Stimulated activated CD8-positive, alpha-beta memory T cell treated with anti-CD3 and anti-CD28 coated beads, Interleukin-4, amount 100 ng/mL, for 24 hours (primary cell): ENCODE measurements around the gene MAPK12.
"Not testable (repeated sequence)": the region's sequence is repeated elsewhere in the genome, so short reads cannot be mapped to it uniquely, and the experiment has no call there.

ENCODE experiments used
- DNase-seq: peaks from one replicate; pipeline ENCODE4 v3.0.0-alpha.2; 2020; ENCODE audit warnings: low read depth

Gene MAPK12

DNA sequence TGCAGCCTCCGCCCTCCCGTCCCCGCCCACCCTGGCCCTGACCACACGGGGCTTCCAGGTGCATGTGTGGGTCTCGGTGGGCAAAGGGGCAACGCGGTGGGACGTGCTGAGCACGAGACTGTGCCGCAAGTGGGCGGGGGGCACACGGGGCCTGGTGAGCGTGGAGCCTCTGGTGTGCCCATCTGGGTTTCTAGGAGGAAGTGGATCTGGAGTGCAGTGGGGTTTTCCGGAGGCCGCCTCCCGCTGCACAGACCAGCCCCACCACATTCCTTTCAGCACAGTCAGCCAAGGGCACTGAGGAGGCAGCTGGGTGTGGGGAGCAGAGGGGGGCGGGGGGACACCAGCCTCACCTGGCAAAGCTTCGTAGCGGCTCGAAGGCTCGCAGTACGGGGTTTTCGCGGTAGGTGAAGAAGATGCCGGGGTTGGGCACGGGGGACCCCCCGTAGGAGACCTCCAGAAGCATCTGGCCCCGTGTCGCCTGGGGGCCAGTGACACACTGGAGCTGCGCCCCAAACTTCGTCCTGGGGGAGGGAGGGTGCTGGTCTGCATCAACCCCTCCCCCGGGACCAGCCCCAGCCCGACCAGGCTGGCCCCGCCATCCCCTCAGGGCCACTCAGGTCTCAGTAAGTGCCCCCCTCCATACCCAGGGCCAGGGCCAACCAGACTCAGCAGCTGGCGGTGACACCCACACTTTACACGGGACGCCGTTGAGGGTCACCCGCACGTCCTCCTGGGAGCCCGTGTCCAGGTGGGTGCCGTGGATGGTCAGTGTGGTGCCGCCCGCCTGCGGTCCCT lies 21.1 kb upstream of the MAPK12 start:
- no peak for DNase-seq

DNA sequence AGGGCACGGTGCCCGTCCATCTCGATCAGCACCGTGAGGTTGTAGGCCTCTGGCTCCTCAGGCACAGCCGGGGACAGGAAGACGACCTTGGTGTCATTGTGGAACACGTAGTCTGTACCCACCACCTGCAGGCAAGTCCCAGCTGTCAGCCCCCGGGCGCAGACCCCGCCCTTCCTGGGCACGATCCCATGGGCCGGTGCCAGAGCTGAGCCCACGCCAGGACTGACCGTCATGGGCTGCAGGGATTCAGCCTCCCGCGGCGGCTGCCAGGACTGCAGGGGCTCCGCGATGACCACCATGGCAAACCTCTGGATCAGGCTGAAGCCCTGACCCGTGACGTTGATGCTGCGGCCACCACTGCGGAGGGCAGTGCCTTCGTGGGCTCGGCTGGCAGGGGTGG lies 20.5 kb upstream of the MAPK12 start:
- no peak for DNase-seq

DNA sequence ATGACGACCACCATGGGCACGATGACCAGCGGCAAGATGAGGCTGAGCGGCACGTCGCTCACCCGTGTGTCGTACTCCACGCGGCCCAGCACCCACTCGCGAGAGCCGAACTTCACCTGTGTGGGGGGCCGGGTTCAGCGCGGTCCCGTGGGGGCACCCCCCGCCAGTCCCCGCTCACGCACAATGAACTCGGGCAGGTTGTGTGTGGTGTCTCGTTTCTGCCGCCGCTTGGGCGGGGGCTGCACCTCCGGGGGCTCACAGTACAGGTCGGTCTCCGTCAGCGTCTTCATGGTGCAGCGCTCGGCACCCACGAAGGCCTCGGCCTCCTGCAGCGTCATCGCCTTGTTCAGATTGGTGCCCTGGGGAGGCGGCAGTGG lies 19.9 kb upstream of the MAPK12 start:
- no peak for DNase-seq

DNA sequence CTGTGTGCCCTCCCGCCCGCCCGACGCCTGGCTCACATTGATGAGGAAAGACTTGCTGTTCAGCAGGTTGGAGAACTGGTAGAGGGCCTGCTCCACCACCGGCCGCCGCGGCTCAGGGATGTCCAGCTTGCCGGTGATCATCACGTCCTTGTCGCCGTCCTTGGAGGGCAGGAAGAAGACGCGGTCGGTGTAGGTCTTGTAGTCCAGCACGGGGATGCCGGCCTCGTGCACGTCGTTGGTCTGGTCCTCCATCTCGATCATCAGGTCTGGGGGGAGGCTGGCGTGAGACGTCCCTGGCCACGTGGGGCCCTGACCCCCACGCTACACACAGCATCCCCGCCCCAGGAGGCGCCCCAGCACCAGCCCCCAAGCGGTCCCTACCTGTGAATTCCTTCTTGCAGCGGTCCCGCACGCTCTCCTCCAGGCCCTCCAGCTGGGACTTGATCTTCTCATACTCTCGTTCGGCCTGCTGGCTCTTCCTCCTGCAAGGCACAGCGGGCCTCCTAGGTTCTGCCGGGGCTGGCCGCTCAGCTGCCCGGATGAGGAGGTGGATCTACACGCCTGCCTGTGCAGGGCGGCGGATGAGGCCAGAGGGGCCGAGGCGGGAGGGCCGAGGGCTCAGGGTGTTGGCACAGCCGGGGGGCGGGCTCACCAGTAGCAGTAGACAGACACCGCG lies 19.4 kb upstream of the MAPK12 start:
- no peak for DNase-seq

DNA sequence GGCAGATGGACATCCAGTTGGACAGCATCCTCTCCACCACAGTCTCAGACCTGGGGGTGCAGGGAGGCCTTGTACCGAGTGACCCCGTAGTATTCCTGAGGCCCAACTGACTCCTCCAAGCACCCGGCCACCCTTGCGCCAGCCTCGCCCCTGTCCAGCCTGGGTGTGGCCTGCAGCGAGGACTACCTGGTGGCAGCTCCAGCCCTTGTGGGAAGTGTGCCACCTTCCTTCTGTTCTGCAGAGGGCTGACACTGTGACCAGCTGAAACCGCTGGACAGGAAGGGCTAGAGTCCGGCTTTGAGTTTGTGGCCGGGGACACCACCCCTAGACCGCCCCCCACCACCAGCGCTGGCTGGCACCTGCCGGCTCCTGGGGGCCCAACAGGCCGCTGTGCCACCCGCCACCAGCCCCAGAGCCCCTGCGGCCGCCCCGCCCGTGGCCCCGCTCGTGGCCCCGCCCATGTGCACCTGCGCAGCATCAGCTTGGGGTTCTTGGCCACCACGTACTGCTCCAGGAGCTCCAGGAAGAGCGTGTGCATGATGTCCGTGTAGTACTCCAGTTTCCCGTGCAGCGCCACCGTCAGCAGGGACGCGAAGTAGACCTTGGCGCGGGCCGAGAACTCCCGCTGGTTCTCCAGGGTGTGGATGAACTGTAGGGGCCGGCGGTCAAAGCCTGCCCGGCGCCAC lies 18.7 kb upstream of the MAPK12 start:
- no peak for DNase-seq

DNA sequence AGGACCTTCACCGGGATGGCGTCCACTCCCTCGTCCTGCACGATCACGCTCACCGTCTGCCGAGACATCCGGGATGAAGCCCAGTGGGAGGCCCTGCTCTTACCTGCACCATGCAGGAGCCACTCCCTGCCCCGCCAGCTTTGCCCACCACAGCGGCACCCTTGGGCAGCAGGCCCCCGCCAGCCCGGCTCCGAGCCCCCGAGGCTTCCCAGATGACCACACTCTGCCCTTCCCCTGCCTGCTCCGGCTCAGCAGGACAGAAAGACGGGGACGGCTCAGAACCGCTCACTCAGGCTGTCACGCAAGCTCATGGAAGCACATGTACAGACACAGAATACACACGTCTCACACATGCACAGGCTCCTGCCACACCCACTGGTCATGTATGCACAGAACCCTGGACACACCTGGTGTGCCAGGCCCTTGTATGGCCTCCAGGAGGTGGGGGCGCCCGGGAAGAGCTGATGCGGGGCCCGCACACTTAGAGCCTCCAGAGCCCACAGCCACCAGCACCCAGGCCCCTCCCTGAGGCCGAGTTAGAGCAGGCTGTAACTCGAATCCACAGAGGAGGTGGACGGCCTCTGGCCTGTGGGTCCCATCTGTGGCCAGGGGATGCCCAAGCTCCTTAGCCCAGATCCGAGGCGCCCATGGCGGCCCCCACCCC lies 17.6 kb upstream of the MAPK12 start:
- DNase-seq: no peak

DNA sequence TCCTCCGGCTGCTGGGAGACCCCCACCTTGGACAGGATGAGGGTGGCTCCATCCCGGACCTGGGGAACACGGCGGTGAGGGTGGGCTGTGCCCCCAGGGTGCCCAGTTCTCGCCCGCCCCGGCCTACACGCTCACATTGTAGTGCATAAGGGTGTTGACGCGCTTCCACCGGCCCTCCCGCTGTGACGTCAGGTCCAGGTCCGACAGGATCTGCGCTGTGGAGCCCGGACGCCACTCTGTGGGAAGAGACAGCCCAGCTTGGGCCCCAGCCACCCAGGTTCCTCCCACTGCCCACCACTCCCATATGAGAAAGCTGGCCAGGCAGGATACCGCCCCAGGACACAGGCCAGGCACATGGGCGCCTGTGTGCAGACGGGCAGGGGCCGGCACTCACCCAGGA lies 17.0 kb upstream of the MAPK12 start:
- DNase-seq: no peak

DNA sequence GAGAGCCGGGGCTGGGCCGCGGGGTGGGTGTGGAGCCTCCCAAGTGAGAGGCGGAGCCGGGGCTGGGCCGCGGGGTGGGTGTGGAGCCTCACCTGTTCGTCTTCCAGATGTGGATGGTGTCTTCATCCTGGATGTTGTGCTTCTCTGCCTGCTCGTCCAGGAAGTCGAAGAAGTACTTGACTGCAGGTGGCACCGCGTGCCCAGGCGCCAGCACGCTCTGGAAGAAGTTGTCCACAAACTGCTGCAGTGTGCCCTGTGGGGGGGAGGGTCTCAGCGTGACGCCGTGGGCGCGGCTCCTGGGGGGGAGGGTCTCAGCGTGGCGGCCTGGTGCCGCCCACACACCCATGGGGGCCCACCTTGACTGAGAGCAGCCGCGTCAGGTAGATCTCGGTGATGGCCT lies 16.3 kb upstream of the MAPK12 start:
- DNase-seq: no peak

DNA sequence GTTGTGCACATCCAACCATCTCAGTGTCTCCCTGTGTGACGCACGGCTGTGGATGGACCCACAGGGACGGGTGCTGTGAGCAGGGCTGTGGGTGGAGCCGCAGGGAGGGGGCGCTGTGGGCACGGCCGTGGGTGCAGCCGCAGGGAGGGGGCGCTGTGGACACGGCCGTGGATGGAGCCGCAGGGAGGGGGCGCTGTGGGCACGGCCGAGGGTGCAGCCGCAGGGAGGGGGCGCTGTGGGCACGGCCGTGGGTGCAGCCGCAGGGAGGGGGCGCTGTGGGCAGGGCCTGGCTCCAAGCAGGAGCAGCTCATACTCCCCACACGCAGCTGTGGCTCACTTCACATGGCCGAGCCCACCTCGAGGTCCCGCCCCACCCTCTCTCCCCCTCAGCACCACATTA lies 14.7 kb upstream of the MAPK12 start:
- DNase-seq: no peak

DNA sequence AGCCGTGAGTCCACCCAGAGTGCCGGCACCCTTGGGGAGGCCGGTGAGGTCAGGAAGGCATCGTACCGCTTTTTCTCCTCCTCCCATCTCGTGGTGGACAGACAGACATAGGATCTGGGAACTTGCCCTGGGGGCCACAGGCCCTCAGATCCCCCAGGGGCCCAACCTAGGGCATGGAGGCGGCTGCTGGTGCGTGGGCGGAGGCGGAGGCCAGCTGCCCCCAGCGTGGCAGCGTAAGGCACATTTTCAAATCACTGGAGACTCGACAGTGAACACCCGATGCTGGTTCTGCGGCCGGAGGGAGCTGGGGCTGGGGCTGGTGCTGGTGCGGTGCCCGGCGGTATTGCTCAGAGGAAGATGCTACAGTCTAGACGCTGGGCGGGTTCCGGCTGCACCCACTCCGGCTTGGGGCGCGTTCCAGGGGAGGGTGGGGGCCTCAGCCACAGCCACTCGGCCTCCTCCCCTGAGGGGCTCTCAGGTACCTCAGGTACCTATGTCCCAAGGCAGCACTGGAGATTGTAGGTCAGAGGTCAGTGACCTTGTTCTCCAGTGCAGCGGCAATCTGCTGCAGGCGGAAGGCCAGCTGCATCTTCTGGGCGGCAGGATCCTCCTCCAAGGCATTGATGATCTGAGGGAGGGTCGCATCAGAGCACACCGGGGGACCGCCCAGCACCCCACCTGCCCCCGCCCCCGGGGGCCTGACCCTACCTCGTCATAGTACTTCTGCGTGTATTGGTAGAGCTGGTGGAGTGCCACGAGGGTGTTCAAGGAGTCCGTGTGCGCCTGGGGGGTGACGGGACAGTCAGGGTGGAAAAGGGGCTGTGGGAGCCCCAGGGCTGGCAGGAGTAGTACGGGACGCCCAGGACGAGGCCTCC lies 13.9 kb upstream of the MAPK12 start:
- DNase-seq: no peak

DNA sequence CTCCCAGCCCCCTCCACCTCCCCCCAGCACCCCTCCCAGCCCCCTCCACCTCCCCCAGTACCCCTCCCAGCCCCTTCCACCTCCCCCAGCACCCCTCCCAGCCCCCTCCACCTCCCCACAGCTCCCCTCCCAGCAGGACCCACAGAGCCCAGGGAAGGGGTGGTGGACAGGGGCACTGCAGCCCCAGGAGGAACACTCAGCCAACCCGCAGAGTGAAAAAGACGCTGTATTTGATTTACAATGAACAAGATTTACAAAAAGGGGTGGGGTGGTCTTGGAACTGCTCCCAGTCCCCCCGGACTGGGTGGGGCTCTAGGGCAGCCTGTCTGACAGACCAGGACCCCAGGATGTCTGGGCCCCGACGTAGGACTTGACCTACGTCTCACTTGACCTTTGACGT lies 13.3 kb upstream of the MAPK12 start:
- DNase-seq: no peak

DNA sequence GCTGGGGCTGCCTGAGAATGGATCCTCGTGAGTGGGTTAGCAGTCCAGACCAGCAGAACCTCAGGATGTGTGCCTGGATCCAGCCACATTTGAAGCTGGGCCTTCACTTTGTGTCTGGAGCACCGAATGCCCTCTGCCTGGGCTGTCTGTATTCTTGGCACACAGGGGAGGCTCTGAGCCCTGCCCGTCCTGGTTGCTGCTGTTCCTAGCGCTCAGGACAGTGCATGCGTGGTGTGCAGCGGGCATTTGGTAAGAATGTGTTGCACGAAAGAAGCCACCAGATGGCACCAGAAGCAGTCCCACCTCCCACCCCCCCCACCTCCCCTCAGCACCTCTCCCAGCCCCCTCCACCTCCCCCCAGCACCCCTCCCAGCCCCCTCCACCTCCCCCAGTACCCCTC lies 12.8 kb upstream of the MAPK12 start:
- DNase-seq: peak; percentile 19

DNA sequence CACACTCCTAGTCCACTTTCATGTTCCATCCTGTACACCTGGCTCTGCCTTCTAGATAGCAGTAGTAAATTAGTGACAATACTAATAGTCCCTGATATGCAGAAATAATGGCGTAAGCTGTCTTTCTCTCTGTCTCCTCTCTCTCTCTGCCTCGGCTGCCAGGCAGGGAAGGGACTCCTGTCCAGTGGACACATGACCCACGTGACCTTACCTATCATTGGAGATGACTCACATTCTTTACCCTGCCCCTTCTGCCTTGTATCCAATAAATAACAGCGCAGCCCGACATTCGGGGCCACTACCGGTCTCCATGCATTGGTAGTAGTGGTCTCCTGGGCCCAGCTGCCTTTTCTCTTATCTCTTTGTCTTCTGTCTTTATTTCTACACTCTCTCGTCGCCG lies 12.3 kb upstream of the MAPK12 start:
- not testable (repeated sequence) for DNase-seq

DNA sequence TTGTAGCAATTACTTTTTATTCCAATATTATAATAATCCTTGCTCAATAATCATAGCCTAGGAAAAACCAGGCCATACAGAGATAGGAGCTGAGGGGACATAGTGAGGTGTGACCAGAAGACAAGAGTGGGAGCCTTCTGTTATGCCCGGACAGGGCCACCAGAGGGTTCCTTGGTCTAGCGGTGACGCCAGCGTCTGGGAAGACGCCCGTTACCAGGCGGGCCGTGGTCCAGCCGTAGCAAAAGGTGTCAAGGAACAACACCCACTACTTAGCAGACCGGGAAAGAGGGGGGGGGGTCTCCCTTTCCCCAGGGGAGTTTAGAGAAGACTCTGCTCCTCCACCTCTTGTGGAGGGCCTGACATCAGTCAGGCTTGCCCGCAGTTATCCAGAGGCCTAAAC lies 11.9 kb upstream of the MAPK12 start:
- not testable (repeated sequence) for DNase-seq

DNA sequence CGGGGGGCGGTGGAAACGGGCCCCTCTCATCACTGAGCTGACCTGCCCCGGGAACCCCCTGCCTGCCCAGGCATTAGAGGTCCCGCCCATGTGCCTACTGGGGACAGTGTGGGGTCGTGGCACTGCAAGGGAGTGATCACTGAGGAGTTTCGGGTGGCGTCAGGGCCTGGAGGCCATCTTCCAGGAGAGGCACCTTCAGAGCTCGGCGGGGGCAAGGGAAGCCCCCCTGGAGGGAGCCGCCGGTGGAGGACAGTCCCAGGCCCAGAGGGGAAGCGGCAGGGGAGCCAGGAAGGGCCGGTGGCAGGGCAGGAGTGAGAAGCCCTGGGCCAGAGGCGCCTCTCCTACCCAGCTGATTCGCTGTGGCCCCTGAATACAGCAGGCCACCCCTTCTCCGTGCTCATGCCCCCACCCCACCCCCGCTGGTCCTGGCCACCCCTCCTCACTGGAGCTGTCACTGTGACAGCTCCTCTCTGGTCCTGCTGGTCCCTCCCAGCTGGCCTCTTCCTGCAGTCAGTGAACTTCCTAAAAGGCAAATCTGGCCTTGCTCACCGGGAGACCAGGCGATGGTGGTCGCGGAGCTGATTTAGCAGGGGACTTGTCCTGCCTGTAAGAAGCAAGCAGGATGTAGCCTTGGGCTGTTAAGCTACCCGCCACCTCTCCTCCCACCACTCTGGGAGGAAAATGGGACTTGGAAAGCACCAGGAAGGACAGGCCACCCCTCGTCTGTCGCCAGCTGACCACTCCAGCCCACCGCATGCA lies 10.7 kb upstream of the MAPK12 start:
- DNase-seq: no peak

DNA sequence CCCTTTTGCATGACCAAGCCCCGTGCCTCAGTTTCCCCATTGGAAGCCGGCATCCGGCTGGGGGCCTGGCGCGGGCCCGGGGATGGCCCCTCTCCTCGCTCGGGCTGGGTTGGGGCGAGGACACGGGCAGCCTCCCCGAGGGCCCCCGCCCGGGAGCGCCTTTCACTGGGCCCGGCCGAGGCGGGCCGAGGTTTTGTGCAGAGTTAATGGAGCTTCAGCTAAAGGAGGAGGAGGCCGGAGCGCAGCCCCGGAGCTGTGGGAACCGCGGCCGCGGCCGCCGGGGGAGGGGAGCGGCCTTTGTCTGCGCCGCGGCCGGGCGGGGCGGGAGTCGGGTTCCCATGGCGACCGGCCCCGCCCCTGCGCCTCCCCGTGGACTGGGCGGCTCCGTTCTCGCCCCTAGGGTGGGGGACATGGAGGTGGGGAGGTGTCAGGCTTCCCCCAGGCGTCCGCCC lies 10.1 kb upstream of the MAPK12 start:
- DNase-seq: peak; percentile 44

DNA sequence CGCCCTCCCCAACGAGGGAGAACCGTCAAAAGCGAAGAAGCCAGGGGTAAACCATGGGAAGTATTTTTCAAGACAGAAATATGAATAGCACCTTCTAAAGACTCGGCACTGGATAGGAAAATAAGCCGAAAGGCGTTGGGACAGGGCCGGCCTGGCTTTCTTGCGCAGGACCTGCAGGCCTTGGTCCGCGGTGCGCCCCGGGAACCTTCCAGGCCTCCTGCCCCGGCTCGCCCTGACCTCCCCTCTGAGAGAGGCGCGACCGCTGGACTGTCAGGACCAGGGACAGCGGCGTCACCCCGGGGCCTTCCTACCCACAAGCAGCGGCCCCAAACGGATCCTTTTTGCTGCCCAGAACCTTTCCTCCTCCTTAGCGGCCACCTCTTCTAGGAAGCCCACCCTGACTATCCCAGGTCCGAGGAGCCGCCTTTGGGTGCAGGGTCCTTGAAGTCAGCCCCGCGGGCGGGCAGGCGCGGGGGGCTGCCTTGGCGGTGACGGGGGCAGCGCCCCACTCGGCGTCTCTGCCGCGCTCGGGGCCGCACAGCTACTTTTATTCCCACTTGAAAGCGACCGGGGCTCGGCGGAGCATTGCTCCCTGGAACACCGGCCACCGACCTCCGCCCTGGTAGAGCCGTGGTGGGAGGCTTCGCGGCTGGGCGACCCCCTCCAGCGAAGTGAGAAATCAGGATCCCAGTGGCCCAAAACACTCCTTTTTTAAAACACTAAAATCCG lies 9.3 kb upstream of the MAPK12 start:
- peak; percentile 42 for DNase-seq

DNA sequence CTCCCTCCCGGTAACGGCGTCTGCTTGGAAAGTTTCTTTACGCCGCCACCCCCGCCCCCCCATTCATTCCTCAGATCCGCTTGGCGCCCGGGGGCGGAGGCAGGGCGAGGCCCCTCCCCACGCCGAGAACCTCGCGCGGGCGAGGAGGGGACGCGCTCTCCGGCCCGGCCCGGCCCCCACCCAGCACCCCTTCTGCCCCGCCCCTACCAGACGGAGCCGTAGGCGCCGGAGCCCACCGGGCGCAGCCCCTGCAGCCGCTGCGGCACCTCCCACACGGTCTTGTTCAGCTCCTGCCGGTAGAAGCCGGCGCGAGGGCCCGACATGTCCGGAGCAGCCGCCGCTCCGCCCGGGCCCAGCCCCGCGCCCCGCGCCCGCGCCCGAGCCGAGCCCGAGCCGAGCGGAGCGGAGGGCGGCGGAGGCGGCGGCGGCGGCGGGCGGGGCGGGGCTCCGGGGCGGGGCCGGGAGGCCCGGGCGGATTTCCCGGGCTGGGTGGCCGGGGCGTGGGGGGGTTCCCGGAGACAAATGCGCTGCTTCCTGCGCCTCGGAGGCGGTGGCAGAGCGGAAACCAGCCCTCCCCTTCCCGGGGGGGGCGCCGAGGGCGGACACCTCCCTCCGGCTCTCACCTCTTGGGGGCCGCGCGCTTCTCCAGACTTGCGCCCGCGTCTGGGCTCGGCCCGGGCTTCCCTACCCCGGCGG lies 8.6 kb upstream of the MAPK12 start, which contains the start of gene MAPK11:
TSS of gene MAPK11 (minus strand) at position 411 of the 696 bp plus-strand sequence. CDS start at position 323, 88 bp downstream.
- DNase-seq: peak; percentile 56

DNA sequence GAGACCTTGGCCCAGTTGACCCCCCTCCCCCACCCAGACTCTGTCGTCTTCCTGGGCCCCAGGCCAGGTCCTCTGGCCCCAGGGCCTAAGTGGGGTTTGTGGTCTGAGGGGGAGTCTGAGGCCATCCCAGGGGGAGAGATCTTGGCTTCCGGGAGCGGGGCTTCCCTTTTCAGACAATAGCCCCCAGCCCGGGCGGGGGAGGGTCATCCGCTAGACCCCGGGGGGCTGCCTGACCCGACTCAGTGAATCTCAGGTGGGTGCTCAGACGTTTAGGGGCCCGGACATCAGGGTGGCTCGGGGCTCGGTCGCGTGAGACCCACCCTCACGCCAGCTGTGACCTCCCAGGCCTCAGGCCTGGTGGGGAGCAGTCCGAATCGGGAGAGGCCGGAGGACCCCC lies 8.1 kb upstream of the MAPK12 start:
- no peak for DNase-seq
